Measurements from ENCODE around the gene EML5.

DNA sequence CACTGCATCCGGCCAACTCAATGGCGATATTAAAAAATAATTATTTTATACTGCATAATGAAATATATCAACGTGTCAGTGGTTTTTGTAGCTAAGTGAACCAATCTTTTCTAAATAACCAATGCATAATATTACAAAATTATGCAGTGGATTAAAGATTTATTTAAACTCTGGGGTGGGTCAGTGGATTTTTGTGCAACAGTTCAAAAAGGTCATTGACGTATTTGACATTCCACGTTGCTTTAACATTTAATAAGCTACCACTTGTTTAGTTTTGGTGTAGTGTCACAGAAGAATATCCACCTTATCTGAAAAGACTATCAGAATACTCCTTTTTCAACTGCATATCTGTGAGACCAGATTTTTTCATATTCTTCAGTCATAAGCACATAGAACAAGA, 227.3 kb downstream of the EML5 start:
- TF ChIP-seq EZH2 (IDR thresholded peaks at IDR 0.05; ENCODE audit: low read depth, unreplicated experiment) (no peak), POLR2AphosphoS5 (IDR thresholded peaks at IDR 0.05; ENCODE audit: low read depth) (no peak), EZH2phosphoT487 (IDR thresholded peaks at IDR 0.05; ENCODE audit: unreplicated experiment) (no peak)
- TF ChIP-seq, protein P1, sequence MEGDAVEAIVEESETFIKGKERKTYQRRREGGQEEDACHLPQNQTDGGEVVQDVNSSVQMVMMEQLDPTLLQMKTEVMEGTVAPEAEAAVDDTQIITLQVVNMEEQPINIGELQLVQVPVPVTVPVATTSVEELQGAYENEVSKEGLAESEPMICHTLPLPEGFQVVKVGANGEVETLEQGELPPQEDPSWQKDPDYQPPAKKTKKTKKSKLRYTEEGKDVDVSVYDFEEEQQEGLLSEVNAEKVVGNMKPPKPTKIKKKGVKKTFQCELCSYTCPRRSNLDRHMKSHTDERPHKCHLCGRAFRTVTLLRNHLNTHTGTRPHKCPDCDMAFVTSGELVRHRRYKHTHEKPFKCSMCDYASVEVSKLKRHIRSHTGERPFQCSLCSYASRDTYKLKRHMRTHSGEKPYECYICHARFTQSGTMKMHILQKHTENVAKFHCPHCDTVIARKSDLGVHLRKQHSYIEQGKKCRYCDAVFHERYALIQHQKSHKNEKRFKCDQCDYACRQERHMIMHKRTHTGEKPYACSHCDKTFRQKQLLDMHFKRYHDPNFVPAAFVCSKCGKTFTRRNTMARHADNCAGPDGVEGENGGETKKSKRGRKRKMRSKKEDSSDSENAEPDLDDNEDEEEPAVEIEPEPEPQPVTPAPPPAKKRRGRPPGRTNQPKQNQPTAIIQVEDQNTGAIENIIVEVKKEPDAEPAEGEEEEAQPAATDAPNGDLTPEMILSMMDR (conservative IDR thresholded peaks at IDR 0.05; ENCODE audit: low read depth in 2 of 2), result no peak

Data from GM23338 (cell line).